ENCODE measurements around the gene NUDT8.

GRCh38 chr11:67647471-67647870 lies 17.7 kb upstream of the NUDT8 start:
- TF ChIP-seq EZH2 (IDR thresholded peaks at IDR 0.05; ENCODE audit: low read depth, low read length, severe bottlenecking) = no peak
- no peak for TF ChIP-seq BCL11A (IDR thresholded peaks at IDR 0.05; ENCODE audit: low read depth in 2 of 2, low read length in 2 of 2)
- TF ChIP-seq, protein P1, sequence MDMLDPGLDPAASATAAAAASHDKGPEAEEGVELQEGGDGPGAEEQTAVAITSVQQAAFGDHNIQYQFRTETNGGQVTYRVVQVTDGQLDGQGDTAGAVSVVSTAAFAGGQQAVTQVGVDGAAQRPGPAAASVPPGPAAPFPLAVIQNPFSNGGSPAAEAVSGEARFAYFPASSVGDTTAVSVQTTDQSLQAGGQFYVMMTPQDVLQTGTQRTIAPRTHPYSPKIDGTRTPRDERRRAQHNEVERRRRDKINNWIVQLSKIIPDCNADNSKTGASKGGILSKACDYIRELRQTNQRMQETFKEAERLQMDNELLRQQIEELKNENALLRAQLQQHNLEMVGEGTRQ (IDR thresholded peaks at IDR 0.05; ENCODE audit: low read length) = no peak
